ENCODE results near the gene PWWP2A.

DNA sequence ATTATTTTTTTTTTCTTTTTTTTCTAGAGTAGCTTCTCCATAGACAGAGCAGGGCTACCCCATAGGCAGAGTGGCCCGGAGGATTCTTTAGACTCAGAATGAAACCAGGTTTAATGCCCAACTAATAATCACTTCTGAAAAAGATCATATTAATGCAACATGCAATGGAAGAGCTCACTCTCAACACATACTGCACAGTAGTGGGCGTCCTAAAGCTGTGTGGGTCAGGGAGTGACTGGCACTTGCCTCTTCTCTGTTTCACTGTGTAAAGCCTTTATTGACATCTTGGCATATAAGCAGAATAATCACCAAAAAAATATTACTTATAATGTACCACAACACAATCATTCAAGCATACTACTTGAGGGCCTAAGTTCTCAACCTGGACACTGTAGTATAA lies 11.1 kb downstream of the PWWP2A start:
- TF ChIP-seq CTCF (IDR thresholded peaks at IDR 0.05) (no peak), EP300 (IDR thresholded peaks at IDR 0.05) (no peak)

Measured in ovary (tissue), 3 donors.